Measurements from ENCODE around the gene POLR1G.

The POLR1G gene

DNA sequence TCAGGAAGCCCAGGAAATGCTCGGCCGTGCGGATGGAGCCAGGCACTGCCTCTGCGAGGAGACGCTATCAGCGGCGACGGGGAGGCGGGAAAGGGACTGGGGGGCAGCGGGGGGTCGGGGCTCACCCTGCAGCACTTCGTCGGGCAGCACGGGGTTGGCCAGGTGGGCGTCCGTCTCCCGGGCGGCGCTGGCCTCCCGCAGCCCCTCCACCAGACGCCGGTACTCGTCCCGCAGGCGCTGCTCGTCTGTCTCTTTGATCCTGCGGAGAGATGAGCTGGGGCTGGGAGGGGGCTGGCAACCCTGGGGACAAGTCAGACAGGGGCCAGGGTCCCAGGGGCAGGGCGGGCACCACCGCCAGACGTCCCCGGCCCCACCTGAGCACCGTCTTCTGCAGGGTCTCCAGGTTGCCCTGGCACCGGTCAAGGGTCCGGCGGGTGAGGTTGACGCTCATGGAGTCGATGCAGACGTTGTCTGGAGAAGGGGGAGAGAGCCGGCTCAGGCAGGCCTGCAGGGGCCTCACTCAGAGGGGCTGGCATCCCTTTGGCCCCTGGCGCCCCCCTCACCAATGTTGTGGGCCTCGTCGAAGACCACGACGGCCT, 42.5 kb upstream of the POLR1G start:
- H3K9ac ChIP-seq (ENCODE audit: low read length), result no peak overlapping the region
- no peak overlapping the region for H3K4me2 ChIP-seq (ENCODE audit: low read depth, low read length)
- no peak overlapping the region for H3K4me3 ChIP-seq (ENCODE audit: low read length)
- H3K27me3 ChIP-seq (replicated peaks; ENCODE audit: insufficient read depth, low read length), result no peaks in the 10 kb centered on the region
- H3K9me2 ChIP-seq (replicated peaks; ENCODE audit: insufficient read depth, low read length), result no peaks in the 10 kb centered on the region
- H3F3A ChIP-seq (ENCODE audit: insufficient read depth, low read length), result no peaks in the 10 kb centered on the region
- H4K20me1 ChIP-seq (ENCODE audit: insufficient read depth, low read length), result no peaks in the 10 kb centered on the region
- no peaks in the 10 kb centered on the region for H3K9me3 ChIP-seq (replicated peaks; ENCODE audit: insufficient read depth, low read length)
- H2AFZ ChIP-seq (ENCODE audit: low read length), result no peak overlapping the region
- no peak overlapping the region for H3K27ac ChIP-seq (ENCODE audit: low read length)
- H3K36me3 ChIP-seq (replicated peaks; ENCODE audit: insufficient read depth, low read length), result no peaks in the 10 kb centered on the region
- no peak for DNase-seq
- no peak for TF ChIP-seq EZH2 (optimal IDR thresholded peaks at IDR 0.05; ENCODE audit: low read depth, low read length)
- TF ChIP-seq EZH2phosphoT487 (IDR thresholded peaks at IDR 0.05; ENCODE audit: low read length), result no peak
- TF ChIP-seq, protein P1, sequence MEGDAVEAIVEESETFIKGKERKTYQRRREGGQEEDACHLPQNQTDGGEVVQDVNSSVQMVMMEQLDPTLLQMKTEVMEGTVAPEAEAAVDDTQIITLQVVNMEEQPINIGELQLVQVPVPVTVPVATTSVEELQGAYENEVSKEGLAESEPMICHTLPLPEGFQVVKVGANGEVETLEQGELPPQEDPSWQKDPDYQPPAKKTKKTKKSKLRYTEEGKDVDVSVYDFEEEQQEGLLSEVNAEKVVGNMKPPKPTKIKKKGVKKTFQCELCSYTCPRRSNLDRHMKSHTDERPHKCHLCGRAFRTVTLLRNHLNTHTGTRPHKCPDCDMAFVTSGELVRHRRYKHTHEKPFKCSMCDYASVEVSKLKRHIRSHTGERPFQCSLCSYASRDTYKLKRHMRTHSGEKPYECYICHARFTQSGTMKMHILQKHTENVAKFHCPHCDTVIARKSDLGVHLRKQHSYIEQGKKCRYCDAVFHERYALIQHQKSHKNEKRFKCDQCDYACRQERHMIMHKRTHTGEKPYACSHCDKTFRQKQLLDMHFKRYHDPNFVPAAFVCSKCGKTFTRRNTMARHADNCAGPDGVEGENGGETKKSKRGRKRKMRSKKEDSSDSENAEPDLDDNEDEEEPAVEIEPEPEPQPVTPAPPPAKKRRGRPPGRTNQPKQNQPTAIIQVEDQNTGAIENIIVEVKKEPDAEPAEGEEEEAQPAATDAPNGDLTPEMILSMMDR (IDR thresholded peaks at IDR 0.05; ENCODE audit: low read length), result no peak
- no peaks in the 10 kb centered on the region for H3K79me2 ChIP-seq (ENCODE audit: low read length)
- no peaks in the 10 kb centered on the region for H3K4me1 ChIP-seq (ENCODE audit: low read length)

- no peak overlapping the region for H3K4me2 ChIP-seq (ENCODE audit: low read depth, low read length)
- H3K79me2 ChIP-seq (ENCODE audit: low read length), result no peaks in the 10 kb centered on the region
- no peak overlapping the region for H3K27ac ChIP-seq (ENCODE audit: low read length)
- no peaks in the 10 kb centered on the region for H3F3A ChIP-seq (ENCODE audit: insufficient read depth, low read length)
- H3K4me3 ChIP-seq (ENCODE audit: low read length), result no peak overlapping the region
- no peaks in the 10 kb centered on the region for H3K9me3 ChIP-seq (replicated peaks; ENCODE audit: insufficient read depth, low read length)
- no peaks in the 10 kb centered on the region for H4K20me1 ChIP-seq (ENCODE audit: insufficient read depth, low read length)
- no peak overlapping the region for H3K9ac ChIP-seq (ENCODE audit: low read length)
- no peaks in the 10 kb centered on the region for H3K27me3 ChIP-seq (replicated peaks; ENCODE audit: insufficient read depth, low read length)
- H2AFZ ChIP-seq (ENCODE audit: low read length), result no peak overlapping the region
- DNase-seq, result no peak
- no peaks in the 10 kb centered on the region for H3K9me2 ChIP-seq (replicated peaks; ENCODE audit: insufficient read depth, low read length)
- no peaks in the 10 kb centered on the region for H3K36me3 ChIP-seq (replicated peaks; ENCODE audit: insufficient read depth, low read length)
- TF ChIP-seq EZH2phosphoT487 (IDR thresholded peaks at IDR 0.05; ENCODE audit: low read length) (no peak), EZH2 (optimal IDR thresholded peaks at IDR 0.05; ENCODE audit: low read depth, low read length) (no peak)
- TF ChIP-seq, protein P1 (IDR thresholded peaks at IDR 0.05; ENCODE audit: low read length), result no peak
- H3K4me1 ChIP-seq (ENCODE audit: low read length), result no peaks in the 10 kb centered on the region
Measured at GRCh38 chr19:45364696-45365095, 41.7 kb upstream of the POLR1G start.

- no peak overlapping the region for H3K9ac ChIP-seq (ENCODE audit: low read length)
- no peaks in the 10 kb centered on the region for H3K79me2 ChIP-seq (ENCODE audit: low read length)
- peaks cover 11% of the 10 kb centered on the region; the same call in 1 of the 2 replicates for H3F3A ChIP-seq (ENCODE audit: insufficient read depth, low read length)
- H4K20me1 ChIP-seq (ENCODE audit: insufficient read depth, low read length), result no peaks in the 10 kb centered on the region
- H3K4me3 ChIP-seq (ENCODE audit: low read length), result no peak overlapping the region
- H3K9me3 ChIP-seq (replicated peaks; ENCODE audit: insufficient read depth, low read length), result no peaks in the 10 kb centered on the region
- H3K27ac ChIP-seq (ENCODE audit: low read length), result no peak overlapping the region
- H3K9me2 ChIP-seq (replicated peaks; ENCODE audit: insufficient read depth, low read length), result no peaks in the 10 kb centered on the region
- H3K36me3 ChIP-seq (replicated peaks; ENCODE audit: insufficient read depth, low read length), result no peaks in the 10 kb centered on the region
- no peak for DNase-seq
- H3K4me2 ChIP-seq (ENCODE audit: low read depth, low read length), result no peak overlapping the region
- H2AFZ ChIP-seq (ENCODE audit: low read length), result no peak overlapping the region
- no peaks in the 10 kb centered on the region for H3K4me1 ChIP-seq (ENCODE audit: low read length)
- TF ChIP-seq, protein P1 (IDR thresholded peaks at IDR 0.05; ENCODE audit: low read length), result no peak
- TF ChIP-seq EZH2phosphoT487 (IDR thresholded peaks at IDR 0.05; ENCODE audit: low read length), result no peak
- no peak for TF ChIP-seq EZH2 (optimal IDR thresholded peaks at IDR 0.05; ENCODE audit: low read depth, low read length)
- H3K27me3 ChIP-seq (replicated peaks; ENCODE audit: insufficient read depth, low read length), result no peaks in the 10 kb centered on the region
Measured at GRCh38 chr19:45368127-45368526, 38.3 kb upstream of the POLR1G start.
